Esophagus squamous epithelium (tissue), 5 donors: ENCODE data around the gene PRPSAP2. TPM values are rescaled to one million over a fixed set of nuclear protein-coding genes. Genes with fewer than 3 reads are reported as not detected.

ENCODE experiments used
- DNase-seq: peaks from one replicate; lab custom pipeline; 2025; lab: John Stamatoyannopoulos, UW
- H3K27ac ChIP-seq, 4 donors: fragments of 200-600 bp; sonication (generic); one replicate each; pipeline ENCODE4 v1.5.1; 2016 to 2019; ENCODE audit warnings: mild to moderate bottlenecking in 1 of 4
- H3K27me3 ChIP-seq, 4 donors: fragments of 200-600 bp; sonication (generic); 1 replicate in 3 of 4; 2 replicates in 1 of 4; pipeline versions ENCODE4 v1.5.1 to v1.6.0; 2017 to 2021; ENCODE audit warnings: antibody characterized with exemption in 1 of 4
- H3K36me3 ChIP-seq, 3 donors: fragments of 200-600 bp; sonication (generic); one replicate each; pipeline ENCODE4 v1.5.1; 2016 to 2019
- H3K4me1 ChIP-seq, 3 donors: fragments of 200-600 bp; sonication (generic); one replicate each; pipeline ENCODE4 v1.5.1; 2017 to 2019
- H3K4me3 ChIP-seq, 4 donors: fragments of 200-600 bp; sonication (generic); 1 replicate in 3 of 4; 2 replicates in 1 of 4; pipeline ENCODE4 v1.5.1; 2016 to 2019; ENCODE audit warnings: mild to moderate bottlenecking in 2 of 4, moderate library complexity in 1 of 4
- H3K9me3 ChIP-seq, 3 donors: fragments of 200-600 bp; sonication (generic); one replicate each; pipeline ENCODE4 v1.5.1; 2016 to 2019
- POLR2A ChIP-seq, 4 donors: fragments of 450-650 bp; IDR thresholded peaks; one replicate each; pipeline ENCODE4 v1.6.1; 2017; ENCODE audit warnings: antibody characterized with exemption in 4 of 4, mild to moderate bottlenecking in 4 of 4, moderate library complexity in 3 of 4
- WGBS, 2 donors: methylation state at CpG; one replicate each; pipeline ENCODE4 v1.1.5; 2018; 5-methylcytosine and 5-hydroxymethylcytosine counted together
- intact Hi-C: fragments of 100-400 bp; cut with DNase I; formaldehyde crosslinking; loops from one replicate; pipeline ENCODE4 v1.15.0; 2022
- total RNA-seq, 4 donors: library from RNA; depleted of rRNA; stranded (reverse); fragments of >200 nt; gene quantifications; one replicate each; pipeline ENCODE4 v1.1.0, GENCODE V29; 2016
- TF ChIP-seq, protein P1 (sequence below), 6 experiments: fragments of 450-650 bp in 4 of 6; fragments of 200-600 bp in 2 of 6; sonication (generic) in 2 of 6; IDR thresholded peaks; one replicate each; pipeline ENCODE4 v1.5.1; 2016 to 2019; ENCODE audit warnings: antibody characterized with exemption in 6 of 6, mild to moderate bottlenecking in 4 of 6, moderate library complexity in 4 of 6
- donor health status: DM: yes; HTN: yes; CAD: no.

PRPSAP2 gene
- total RNA-seq, 4 donors from 2014 or later = 26.5 to 33.2 (median 28.6) TPM

DNA sequence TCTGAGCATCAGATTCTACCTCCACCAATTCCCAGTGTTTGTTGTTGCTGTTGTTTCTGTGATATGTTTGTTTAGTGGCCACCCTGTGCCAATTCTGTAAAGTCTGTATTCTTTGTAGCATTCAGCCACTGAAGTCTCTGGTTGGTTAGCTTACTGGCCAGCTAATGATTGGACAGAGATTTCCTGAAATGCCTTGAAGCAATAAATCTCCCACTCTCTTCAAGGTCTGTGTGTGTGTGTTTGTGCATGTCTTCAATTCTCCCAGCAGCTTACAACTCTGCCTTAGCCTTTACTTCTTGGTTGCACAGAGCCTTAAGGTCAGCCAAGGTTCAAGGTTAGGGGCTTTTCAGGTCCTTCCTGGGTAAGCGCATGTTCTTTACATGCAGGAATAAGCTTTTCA lies 38.2 kb downstream of the PRPSAP2 start:
- peaks cover 4 to 100% (median 17%) of the 10 kb centered on the region in 3 donors for H3K36me3 ChIP-seq
- intact Hi-C loops = no loop called here
- H3K9me3 ChIP-seq = no peaks in the 10 kb centered on the region
- H3K27me3 ChIP-seq = no peaks in the 10 kb centered on the region
- TF ChIP-seq, protein P1, sequence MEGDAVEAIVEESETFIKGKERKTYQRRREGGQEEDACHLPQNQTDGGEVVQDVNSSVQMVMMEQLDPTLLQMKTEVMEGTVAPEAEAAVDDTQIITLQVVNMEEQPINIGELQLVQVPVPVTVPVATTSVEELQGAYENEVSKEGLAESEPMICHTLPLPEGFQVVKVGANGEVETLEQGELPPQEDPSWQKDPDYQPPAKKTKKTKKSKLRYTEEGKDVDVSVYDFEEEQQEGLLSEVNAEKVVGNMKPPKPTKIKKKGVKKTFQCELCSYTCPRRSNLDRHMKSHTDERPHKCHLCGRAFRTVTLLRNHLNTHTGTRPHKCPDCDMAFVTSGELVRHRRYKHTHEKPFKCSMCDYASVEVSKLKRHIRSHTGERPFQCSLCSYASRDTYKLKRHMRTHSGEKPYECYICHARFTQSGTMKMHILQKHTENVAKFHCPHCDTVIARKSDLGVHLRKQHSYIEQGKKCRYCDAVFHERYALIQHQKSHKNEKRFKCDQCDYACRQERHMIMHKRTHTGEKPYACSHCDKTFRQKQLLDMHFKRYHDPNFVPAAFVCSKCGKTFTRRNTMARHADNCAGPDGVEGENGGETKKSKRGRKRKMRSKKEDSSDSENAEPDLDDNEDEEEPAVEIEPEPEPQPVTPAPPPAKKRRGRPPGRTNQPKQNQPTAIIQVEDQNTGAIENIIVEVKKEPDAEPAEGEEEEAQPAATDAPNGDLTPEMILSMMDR (IDR thresholded peaks at IDR 0.05) = no peak
- no peak for TF ChIP-seq POLR2A (IDR thresholded peaks at IDR 0.05)
- H3K4me1 ChIP-seq = peaks cover 0 to 8% (median 0%) of the 10 kb centered on the region in 3 donors
- 86 to 95% methylated on average over 1 of the region's 1 CpG for WGBS, 2 donors
- DNase-seq = no peak
- H3K27ac ChIP-seq = no peak overlapping the region
- no peak overlapping the region for H3K4me3 ChIP-seq

DNA sequence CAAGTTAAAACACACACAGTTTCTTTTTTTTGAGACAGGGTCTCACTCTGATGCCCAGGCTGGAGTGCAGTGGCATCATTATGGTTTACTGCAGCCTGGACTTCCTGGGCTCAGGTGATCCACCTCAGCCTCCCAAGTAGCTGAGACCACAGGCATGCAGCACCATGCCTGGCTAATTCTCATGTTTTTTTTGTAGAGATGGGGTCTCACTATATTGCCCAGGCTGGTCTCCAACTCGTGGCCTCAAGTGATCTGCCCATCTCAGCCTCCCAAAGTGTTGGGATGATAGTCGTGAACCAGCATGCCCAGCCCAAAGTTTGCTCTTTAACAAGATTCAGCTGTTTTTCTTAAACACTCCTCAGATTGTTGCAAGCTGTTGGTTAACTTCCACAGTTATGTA lies 39.0 kb downstream of the PRPSAP2 start:
- peaks cover 4 to 100% (median 17%) of the 10 kb centered on the region in 3 donors for H3K36me3 ChIP-seq
- TF ChIP-seq, protein P1 (IDR thresholded peaks at IDR 0.05) = no peak
- no peak for TF ChIP-seq POLR2A (IDR thresholded peaks at IDR 0.05)
- peaks cover 0 to 12% (median 0%) of the 10 kb centered on the region in 3 donors for H3K4me1 ChIP-seq
- DNase-seq = no peak
- intact Hi-C loops = no loop called here
- 80 to 95% methylated on average over 2 of the region's 2 CpGs for WGBS, 2 donors
- H3K4me3 ChIP-seq = no peak overlapping the region
- H3K27ac ChIP-seq = no peak overlapping the region
- H3K27me3 ChIP-seq = no peaks in the 10 kb centered on the region
- no peaks in the 10 kb centered on the region for H3K9me3 ChIP-seq

DNA sequence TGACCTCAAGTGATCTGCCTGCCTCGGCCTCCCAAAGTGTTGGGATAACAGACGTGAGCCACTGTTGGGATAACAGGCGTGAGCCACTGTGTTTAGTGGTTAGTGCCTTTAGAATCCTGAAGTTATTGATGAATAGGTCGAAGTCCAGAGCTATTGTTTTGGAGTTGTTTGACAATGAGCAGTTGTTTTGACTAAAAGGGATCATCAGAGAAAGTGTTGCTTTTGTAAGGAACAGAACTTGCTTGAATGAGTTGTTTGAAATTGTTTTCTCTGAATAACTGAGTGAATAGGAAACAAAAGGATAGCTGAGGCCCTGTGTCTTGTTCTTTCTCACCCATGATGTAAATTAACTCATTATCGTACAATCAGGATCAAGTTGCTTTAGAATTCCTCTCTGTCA lies 46.6 kb downstream of the PRPSAP2 start:
- DNase-seq = no peak
- Histone ChIP-seq H3K4me1 (peaks cover 0 to 12% (median 0%) of the 10 kb centered on the region in 3 donors), H3K27me3 (no peaks in the 10 kb centered on the region), H3K9me3 (no peaks in the 10 kb centered on the region), H3K27ac (no peak overlapping the region), H3K36me3 (peaks cover 0 to 94% (median 10%) of the 10 kb centered on the region in 3 donors), H3K4me3 (no peak overlapping the region)
- TF ChIP-seq POLR2A (IDR thresholded peaks at IDR 0.05) = no peak
- TF ChIP-seq, protein P1 (IDR thresholded peaks at IDR 0.05) = no peak
- intact Hi-C loops = no loop called here
- 69 to 81% methylated on average over 3 to 5 of the region's 5 CpGs for WGBS, 2 donors

DNA sequence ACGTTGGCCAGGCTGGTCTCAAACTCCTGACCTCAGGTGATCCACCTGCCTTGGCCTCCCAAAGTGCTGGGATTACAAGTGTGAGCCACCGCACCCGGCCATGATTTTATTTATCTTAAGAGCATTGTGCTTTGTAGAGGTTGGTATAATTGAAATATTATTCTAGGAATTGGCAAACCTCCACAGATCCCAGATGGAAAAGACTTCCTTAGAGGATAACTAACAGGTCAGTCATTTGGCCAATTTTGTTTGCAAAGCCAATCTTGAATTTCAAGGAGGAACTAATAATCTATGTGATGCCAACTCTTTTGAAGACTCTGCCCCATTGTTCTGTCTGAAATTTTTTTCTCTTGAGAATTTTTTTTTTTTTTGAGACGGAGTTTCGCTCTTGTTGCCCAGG lies 47.3 kb downstream of the PRPSAP2 start:
- Histone ChIP-seq H3K4me1 (peaks cover 0 to 10% (median 0%) of the 10 kb centered on the region in 3 donors), H3K27me3 (no peaks in the 10 kb centered on the region), H3K36me3 (peaks cover 0 to 94% (median 10%) of the 10 kb centered on the region in 3 donors), H3K27ac (no peak overlapping the region), H3K9me3 (no peaks in the 10 kb centered on the region), H3K4me3 (no peak overlapping the region)
- DNase-seq = no peak
- TF ChIP-seq, protein P1 (IDR thresholded peaks at IDR 0.05) = no peak
- TF ChIP-seq POLR2A (IDR thresholded peaks at IDR 0.05) = no peak
- WGBS, 2 donors = 89 to 93% methylated on average over 5 of the region's 5 CpGs
- intact Hi-C loops = no loop called here

DNA sequence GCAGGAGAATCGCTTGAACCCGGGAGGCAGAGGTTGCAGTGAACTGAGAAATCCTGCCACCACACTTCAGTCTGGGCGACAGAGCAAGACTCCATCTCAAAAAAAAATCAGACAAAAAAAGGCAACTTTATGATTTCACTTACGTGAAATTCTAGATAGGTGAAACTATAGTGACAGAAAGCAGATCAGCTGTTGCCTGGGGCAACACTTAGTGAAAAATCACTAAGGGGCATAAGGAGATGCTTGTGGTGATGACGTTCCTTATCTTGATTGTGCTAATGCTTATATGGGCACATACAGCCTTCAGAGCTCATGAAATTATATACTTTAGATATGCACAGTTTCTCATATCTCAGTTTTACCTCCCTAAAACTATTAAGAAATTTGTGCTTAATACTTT lies 52.4 kb downstream of the PRPSAP2 start:
- Histone ChIP-seq H3K9me3 (no peaks in the 10 kb centered on the region), H3K4me3 (no peak overlapping the region), H3K4me1 (no peaks in the 10 kb centered on the region), H3K27ac (no peak overlapping the region), H3K27me3 (no peaks in the 10 kb centered on the region), H3K36me3 (peaks cover 0 to 94% (median 10%) of the 10 kb centered on the region in 3 donors)
- intact Hi-C loops = no loop called here
- DNase-seq = no peak
- 81 to 85% methylated on average over 5 of the region's 5 CpGs for WGBS, 2 donors
- no peak for TF ChIP-seq POLR2A (IDR thresholded peaks at IDR 0.05)
- TF ChIP-seq, protein P1 (IDR thresholded peaks at IDR 0.05) = no peak
